C4-2B (cell line): ENCODE results near the gene TBC1D13.

Experiments
- ZFX ChIP-seq: fragments of 450-650 bp; IDR thresholded peaks from 2 replicates; pipeline ENCODE4 v1.6.1; 2017
- TF ChIP-seq, protein P1 (sequence below): fragments of 450-650 bp; conservative IDR thresholded peaks from 2 replicates; pipeline ENCODE4 v1.5.1; 2017; ENCODE audit warnings: mild to moderate bottlenecking

GRCh38 chr9:128809036-128809599 is 22.1 kb downstream of the TBC1D13 start:
- TF ChIP-seq, protein P1, sequence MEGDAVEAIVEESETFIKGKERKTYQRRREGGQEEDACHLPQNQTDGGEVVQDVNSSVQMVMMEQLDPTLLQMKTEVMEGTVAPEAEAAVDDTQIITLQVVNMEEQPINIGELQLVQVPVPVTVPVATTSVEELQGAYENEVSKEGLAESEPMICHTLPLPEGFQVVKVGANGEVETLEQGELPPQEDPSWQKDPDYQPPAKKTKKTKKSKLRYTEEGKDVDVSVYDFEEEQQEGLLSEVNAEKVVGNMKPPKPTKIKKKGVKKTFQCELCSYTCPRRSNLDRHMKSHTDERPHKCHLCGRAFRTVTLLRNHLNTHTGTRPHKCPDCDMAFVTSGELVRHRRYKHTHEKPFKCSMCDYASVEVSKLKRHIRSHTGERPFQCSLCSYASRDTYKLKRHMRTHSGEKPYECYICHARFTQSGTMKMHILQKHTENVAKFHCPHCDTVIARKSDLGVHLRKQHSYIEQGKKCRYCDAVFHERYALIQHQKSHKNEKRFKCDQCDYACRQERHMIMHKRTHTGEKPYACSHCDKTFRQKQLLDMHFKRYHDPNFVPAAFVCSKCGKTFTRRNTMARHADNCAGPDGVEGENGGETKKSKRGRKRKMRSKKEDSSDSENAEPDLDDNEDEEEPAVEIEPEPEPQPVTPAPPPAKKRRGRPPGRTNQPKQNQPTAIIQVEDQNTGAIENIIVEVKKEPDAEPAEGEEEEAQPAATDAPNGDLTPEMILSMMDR, result no peak
- no peak for TF ChIP-seq ZFX
